Neuronal stem cell (in vitro differentiated cells): Measurements from ENCODE around the gene ST3GAL4.

Experiments
- DNase-seq: peaks from one replicate; pipeline ENCODE4 v3.0.0-alpha.2; 2013; ENCODE audit warnings: low spot score
- H2AFZ ChIP-seq: one replicate; pipeline ENCODE4 v1.6.1; 2013; ENCODE audit warnings: mild to moderate bottlenecking, low read length, inconsistent platforms
- H2AK5ac ChIP-seq: 2 replicates; pipeline ENCODE4 v1.6.1; 2013; ENCODE audit warnings: low read depth, mild to moderate bottlenecking, inconsistent platforms, low read length, moderate library complexity, mixed read lengths
- H2BK120ac ChIP-seq: 2 replicates; pipeline ENCODE4 v1.6.1; 2013; ENCODE audit warnings: low read depth, mild to moderate bottlenecking, inconsistent platforms, low read length, moderate library complexity, mixed read lengths
- H2BK12ac ChIP-seq: one replicate; pipeline ENCODE4 v1.6.1; 2013; ENCODE audit warnings: low read length, inconsistent platforms
- H2BK15ac ChIP-seq: 2 replicates; pipeline ENCODE4 v1.6.1; 2013; ENCODE audit warnings: mild to moderate bottlenecking, low read length, inconsistent platforms, mixed read lengths
- H2BK5ac ChIP-seq: one replicate; pipeline ENCODE4 v1.6.1; 2013; ENCODE audit warnings: inconsistent platforms, mild to moderate bottlenecking, low read length, moderate library complexity
- H3K14ac ChIP-seq: one replicate; pipeline ENCODE4 v1.6.1; 2013; ENCODE audit warnings: low read length, inconsistent platforms
- H3K18ac ChIP-seq: 2 replicates; pipeline ENCODE4 v1.6.1; 2013; ENCODE audit warnings: low read length, inconsistent platforms
- H3K23ac ChIP-seq: 2 replicates; pipeline ENCODE4 v1.6.1; 2013; ENCODE audit warnings: low read depth, mild to moderate bottlenecking, mixed read lengths, low read length, inconsistent platforms; ENCODE audit not compliant: poor library complexity
- H3K27ac ChIP-seq: replicated peaks from 3 replicates; pipeline ENCODE4 v1.5.1; 2013; ENCODE audit warnings: low read length, inconsistent platforms
- H3K27me3 ChIP-seq, 3 experiments: 2 replicates each; pipeline ENCODE4 v1.6.1; 2013; ENCODE audit warnings: low read length in 3 of 3, mild to moderate bottlenecking in 2 of 3, inconsistent platforms in 1 of 3, low read depth in 1 of 3, mixed read lengths in 1 of 3, moderate library complexity in 1 of 3; ENCODE audit not compliant: control insufficient read depth in 3 of 3, insufficient read depth in 3 of 3
- H3K36me3 ChIP-seq, 2 donors: replicated peaks in 1 of 2; 2 replicates each; pipeline ENCODE4 v1.6.1; 2013; ENCODE audit warnings: low read length in 2 of 2; ENCODE audit not compliant: control insufficient read depth in 2 of 2, insufficient read depth in 2 of 2
- H3K4ac ChIP-seq: 2 replicates; pipeline ENCODE4 v1.6.1; 2013; ENCODE audit warnings: inconsistent platforms, mild to moderate bottlenecking, low read length, moderate library complexity
- H3K4me1 ChIP-seq, 2 donors: 1 replicate in 1 of 2; 2 replicates in 1 of 2; pipeline ENCODE4 v1.6.1; 2013; ENCODE audit warnings: low read length in 2 of 2, low read depth in 1 of 2; ENCODE audit not compliant: control insufficient read depth in 2 of 2, insufficient read depth in 1 of 2
- H3K4me2 ChIP-seq: one replicate; pipeline ENCODE4 v1.6.1; 2013; ENCODE audit warnings: mild to moderate bottlenecking, low read length, inconsistent platforms; ENCODE audit not compliant: insufficient read depth, poor library complexity, severe bottlenecking
- H3K4me3 ChIP-seq, 2 donors: 2 replicates each; pipeline ENCODE4 v1.5.1; 2013; ENCODE audit warnings: low read length in 2 of 2, mild to moderate bottlenecking in 2 of 2, inconsistent platforms in 1 of 2, moderate library complexity in 1 of 2
- H3K79me1 ChIP-seq: one replicate; pipeline ENCODE4 v1.6.1; 2013; ENCODE audit warnings: low read depth, mild to moderate bottlenecking, inconsistent platforms, low read length, moderate library complexity
- H3K9ac ChIP-seq: one replicate; pipeline ENCODE4 v1.6.1; 2013; ENCODE audit warnings: mild to moderate bottlenecking, low read depth, low read length, inconsistent platforms; ENCODE audit not compliant: poor library complexity
- H3K9me3 ChIP-seq, 2 donors: replicated peaks in 1 of 2; 2 replicates each; pipeline versions ENCODE3 to v1.6.1; 2013; ENCODE audit warnings: low read length in 2 of 2, mild to moderate bottlenecking in 2 of 2, inconsistent platforms in 1 of 2, low read depth in 1 of 2, mixed read lengths in 1 of 2, moderate library complexity in 1 of 2; ENCODE audit not compliant: control insufficient read depth in 2 of 2, insufficient read depth in 1 of 2
- H4K8ac ChIP-seq: one replicate; pipeline ENCODE4 v1.6.1; 2013; ENCODE audit warnings: low read depth, mild to moderate bottlenecking, inconsistent platforms, low read length, moderate library complexity
- H4K91ac ChIP-seq: one replicate; pipeline ENCODE4 v1.6.1; 2013; ENCODE audit warnings: low read length, low read depth, mild to moderate bottlenecking, inconsistent platforms; ENCODE audit not compliant: poor library complexity
- WGBS, 2 donors: extraction: QIAGEN DNeasy Blood & Tissue Kit; methylation state at CpG; one replicate each; pipeline ENCODE4 v1.1.7; 2013; ENCODE audit warnings: missing lambda C conversion rate in 2 of 2, mixed read lengths in 1 of 2; ENCODE audit not compliant: insufficient read length in 2 of 2, insufficient replicate concordance in 1 of 2; ENCODE audit errors: extremely low coverage in 2 of 2; 5-methylcytosine and 5-hydroxymethylcytosine counted together

ST3GAL4 gene

DNA sequence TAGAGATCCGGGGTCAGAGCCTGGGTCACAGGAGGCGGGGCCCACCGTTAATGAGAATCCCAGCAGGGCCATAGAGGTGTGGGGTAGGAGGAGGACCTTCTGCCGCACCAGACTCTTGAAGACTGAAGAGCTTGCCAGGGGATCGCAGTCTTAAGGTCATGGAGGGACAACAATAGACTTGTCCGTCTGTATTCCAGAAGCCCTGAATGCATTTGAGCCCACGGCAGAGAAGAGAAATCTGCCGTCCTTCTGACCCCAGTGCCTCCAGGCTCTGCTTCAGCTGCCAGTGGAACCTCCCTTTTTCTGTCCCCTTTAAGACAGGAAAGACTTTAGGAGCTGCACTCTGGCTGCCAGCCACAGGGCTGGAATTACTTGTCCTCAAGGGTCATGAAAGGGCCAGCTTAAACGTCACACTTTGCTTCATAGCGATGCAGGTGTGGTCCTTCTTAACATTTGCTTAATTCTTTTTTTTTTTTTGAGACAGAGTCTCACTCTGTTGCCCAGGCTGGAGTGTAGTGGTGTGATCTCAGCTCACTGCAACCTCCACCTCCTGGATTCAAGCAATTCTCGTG is 15.5 kb upstream of the ST3GAL4 start:
- peaks cover 20 to 35% of the 10 kb centered on the region in 2 donors for H3K4me1 ChIP-seq
- no peak overlapping the region for H3K9ac ChIP-seq
- H2BK15ac ChIP-seq = no peak overlapping the region
- no peak overlapping the region for H2AK5ac ChIP-seq
- no peak overlapping the region for H4K91ac ChIP-seq
- H2BK120ac ChIP-seq = no peak overlapping the region
- H3K23ac ChIP-seq = no peak overlapping the region
- H3K14ac ChIP-seq = no peak overlapping the region
- H2AFZ ChIP-seq = no peak overlapping the region
- H2BK12ac ChIP-seq = no peak overlapping the region
- peak overlapping the region; percentile 11 for H3K18ac ChIP-seq
- H4K8ac ChIP-seq = no peak overlapping the region
- H3K79me1 ChIP-seq = no peaks in the 10 kb centered on the region
- no peak overlapping the region for H3K4me2 ChIP-seq
- H3K9me3 ChIP-seq = no peaks in the 10 kb centered on the region
- DNase-seq = no peak
- peaks cover 7 to 60% of the 10 kb centered on the region in 2 donors for H3K36me3 ChIP-seq
- no peaks in the 10 kb centered on the region for H3K27me3 ChIP-seq
- H3K4ac ChIP-seq = no peak overlapping the region
- no peak overlapping the region for H2BK5ac ChIP-seq
- WGBS, 2 donors = no CpG with 5 or more reads among the region's 11 CpGs
- H3K4me3 ChIP-seq = no peak overlapping the region
- H3K27ac ChIP-seq = no peak overlapping the region

DNA sequence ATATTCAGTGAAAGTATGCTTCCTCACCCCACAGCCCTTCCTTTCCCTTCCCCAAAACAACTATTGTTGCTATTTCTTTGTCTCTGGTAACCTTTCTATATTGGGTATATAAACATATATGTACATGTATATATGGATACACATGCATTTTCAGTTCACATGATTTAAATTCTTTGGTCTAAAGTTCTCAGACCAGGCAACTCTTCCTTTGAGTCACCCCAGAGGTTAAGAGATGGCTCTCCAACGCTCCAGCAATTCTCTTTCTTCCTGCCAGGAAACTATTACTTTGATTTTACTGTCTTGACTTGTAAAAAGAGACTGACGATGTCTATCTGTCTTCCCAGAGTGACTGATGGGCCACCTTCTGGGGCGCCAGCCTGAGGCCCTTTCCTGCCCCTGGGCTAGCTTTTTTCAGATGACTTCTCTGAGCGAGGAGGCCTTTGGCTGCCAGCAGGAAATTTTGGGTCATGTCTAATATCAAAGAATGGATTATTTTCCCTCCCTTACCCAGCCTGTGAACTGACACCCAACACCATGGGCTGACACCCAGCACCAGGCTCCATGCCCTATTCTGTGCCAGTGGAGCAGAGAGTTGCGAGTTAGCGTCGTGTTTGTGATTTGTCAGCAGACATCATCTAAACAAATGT is 14.4 kb upstream of the ST3GAL4 start:
- no peak overlapping the region for H3K27ac ChIP-seq
- H3K18ac ChIP-seq = no peak overlapping the region
- H4K91ac ChIP-seq = no peak overlapping the region
- no peak overlapping the region for H2BK12ac ChIP-seq
- no peaks in the 10 kb centered on the region for H3K9me3 ChIP-seq
- H3K4me1 ChIP-seq = peaks cover 20 to 36% of the 10 kb centered on the region in 2 donors
- no peak overlapping the region for H3K9ac ChIP-seq
- no peak overlapping the region for H3K4ac ChIP-seq
- H4K8ac ChIP-seq = no peak overlapping the region
- H2BK5ac ChIP-seq = no peak overlapping the region
- H3K14ac ChIP-seq = no peak overlapping the region
- no peak overlapping the region for H2AFZ ChIP-seq
- H2BK15ac ChIP-seq = no peak overlapping the region
- no peaks in the 10 kb centered on the region for H3K27me3 ChIP-seq
- no peak overlapping the region for H3K23ac ChIP-seq
- H3K4me2 ChIP-seq = no peak overlapping the region
- WGBS, 2 donors = no CpG with 5 or more reads among the region's 7 CpGs
- no peak overlapping the region for H2BK120ac ChIP-seq
- no peak overlapping the region for H2AK5ac ChIP-seq
- H3K79me1 ChIP-seq = no peaks in the 10 kb centered on the region
- H3K36me3 ChIP-seq = peaks cover 11 to 64% of the 10 kb centered on the region in 2 donors
- no peak overlapping the region for H3K4me3 ChIP-seq
- no peak for DNase-seq

DNA sequence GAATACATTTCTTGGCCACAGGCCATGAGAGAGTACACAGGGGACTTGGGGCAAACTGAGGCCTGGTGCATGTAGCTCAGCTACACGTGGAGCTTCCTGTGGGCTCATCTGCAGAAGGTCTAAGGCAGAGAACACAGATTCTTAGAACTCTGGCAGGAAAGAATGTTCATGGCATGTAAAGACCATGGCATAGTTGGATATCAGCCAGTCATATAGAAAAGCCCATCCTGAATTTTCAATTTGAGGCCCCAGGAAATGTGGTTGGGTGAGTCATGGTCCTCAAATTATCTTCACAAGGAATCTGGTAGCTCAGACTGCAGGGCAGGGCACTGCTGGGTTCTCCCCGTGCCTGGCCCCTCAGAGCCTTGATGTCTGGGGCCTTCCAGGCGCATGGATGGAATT is 13.7 kb upstream of the ST3GAL4 start:
- Histone ChIP-seq H2BK12ac (no peak overlapping the region), H2BK5ac (no peak overlapping the region), H2AK5ac (no peak overlapping the region), H3K4me3 (no peak overlapping the region), H2AFZ (no peak overlapping the region), H3K36me3 (peaks cover 11 to 71% of the 10 kb centered on the region in 2 donors), H3K14ac (no peak overlapping the region), H3K18ac (no peak overlapping the region), H3K4me2 (no peak overlapping the region), H3K27me3 (no peaks in the 10 kb centered on the region), H3K4ac (no peak overlapping the region), H3K27ac (no peak overlapping the region), H3K4me1 (peaks cover 13 to 32% of the 10 kb centered on the region in 2 donors), H3K9ac (no peak overlapping the region), H3K79me1 (no peaks in the 10 kb centered on the region), H4K91ac (no peak overlapping the region), H4K8ac (no peak overlapping the region), H2BK120ac (no peak overlapping the region), H2BK15ac (no peak overlapping the region), H3K9me3 (no peaks in the 10 kb centered on the region), H3K23ac (no peak overlapping the region)
- WGBS, 2 donors = no CpG with 5 or more reads among the region's 3 CpGs
- no peak for DNase-seq

DNA sequence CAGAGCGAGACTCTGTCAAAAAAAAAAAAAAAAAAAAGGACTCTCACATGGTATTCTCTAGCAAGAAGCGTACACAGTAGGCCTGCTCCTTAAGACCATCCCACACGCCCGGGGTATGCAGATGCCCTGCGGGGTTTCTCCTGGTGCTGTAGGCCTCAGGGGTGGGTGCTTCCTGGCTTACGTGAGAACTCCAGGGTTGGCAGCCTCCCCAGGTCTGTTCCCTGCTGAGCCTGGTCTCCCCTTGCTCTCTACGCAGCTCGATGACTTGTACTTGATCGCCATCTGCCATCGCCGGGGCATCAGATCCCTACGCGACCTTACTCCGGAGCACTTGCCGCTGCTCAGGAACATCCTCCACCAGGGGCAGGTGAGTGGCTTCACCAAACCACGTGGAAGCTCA is 12.4 kb upstream of the ST3GAL4 start:
- H3K18ac ChIP-seq = no peak overlapping the region
- H3K4me3 ChIP-seq = no peak overlapping the region
- no peak overlapping the region for H2BK5ac ChIP-seq
- H2BK12ac ChIP-seq = no peak overlapping the region
- no peak overlapping the region for H3K4me2 ChIP-seq
- DNase-seq = no peak
- H2BK120ac ChIP-seq = no peak overlapping the region
- H3K79me1 ChIP-seq = no peaks in the 10 kb centered on the region
- peaks cover 6 to 21% of the 10 kb centered on the region in 2 donors for H3K4me1 ChIP-seq
- H3K14ac ChIP-seq = no peak overlapping the region
- H3K9me3 ChIP-seq = no peaks in the 10 kb centered on the region
- no peak overlapping the region for H3K9ac ChIP-seq
- H3K4ac ChIP-seq = no peak overlapping the region
- H3K23ac ChIP-seq = peak overlapping the region; percentile 50
- no peak overlapping the region for H2BK15ac ChIP-seq
- no peak overlapping the region for H2AK5ac ChIP-seq
- no CpG with 5 or more reads among the region's 16 CpGs for WGBS, 2 donors
- H4K91ac ChIP-seq = no peak overlapping the region
- no peaks in the 10 kb centered on the region for H3K27me3 ChIP-seq
- no peak overlapping the region for H4K8ac ChIP-seq
- H3K27ac ChIP-seq = no peak overlapping the region
- H2AFZ ChIP-seq = no peak overlapping the region
- H3K36me3 ChIP-seq = peaks cover 11 to 79% of the 10 kb centered on the region in 2 donors
